GM12878 (cell line): ENCODE data around the gene MYO18B. TPM values are rescaled to one million over a fixed set of nuclear protein-coding genes. Genes with fewer than 3 reads are reported as not detected.
A peak's percentile ranks its signal among the peaks of the same experiment; 100 is the strongest.

Source experiments
- ATAC-seq: fragments of 200-7000 bp; cut with Tn5 transposase; 3 replicates; pipeline ENCODE4 v1.9.1; 2020; ENCODE audit warnings: mild to moderate bottlenecking, moderate library complexity
- BruUV-seq: library from RNA; stranded (reverse); fragments of 400-500 nt; replicated peaks from 2 replicates; lab custom pipeline; 2021; lab: Mats Ljungman, UMichigan
- CTCF ChIA-PET: fragments of 300-600 bp; sonication (Branson Sonifier 250); formaldehyde crosslinking; extraction: SDS; loops from one replicate; lab custom pipeline; 2021; ENCODE audit warnings: inconsistent platforms; lab: Yijun Ruan, JAX
- POLR2A ChIA-PET: fragments of 350-600 bp; formaldehyde crosslinking; extraction: SDS; loops from one replicate; lab custom pipeline; 2021; ENCODE audit warnings: inconsistent platforms; lab: Charles Lee
- RAD21 ChIA-PET: fragments of 300-600 bp; sonication (Branson Sonifier 250); formaldehyde crosslinking; loops from one replicate; lab custom pipeline; 2023; ENCODE audit warnings: antibody characterized with exemption; ENCODE audit not compliant: unreplicated experiment; lab: Charles Lee
- SMC1A ChIA-PET: fragments of 300-600 bp; sonication (Branson Sonifier 250); formaldehyde crosslinking; loops from one replicate; lab custom pipeline; 2023; ENCODE audit not compliant: unreplicated experiment, uncharacterized antibody; lab: Charles Lee
- DNase-seq: peaks from one replicate; pipeline ENCODE4 v3.0.0-alpha.2; 2011; ENCODE audit warnings: low read depth, low spot score
- FAIRE-seq: peaks from 3 replicates; lab custom pipeline; 2011; peaks lifted over from hg19 to GRCh38; lab: Jason Lieb, UNC
- H2AFZ ChIP-seq: 2 replicates; pipeline ENCODE4 v1.6.0; 2011; ENCODE audit warnings: low read depth, low read length, control low read depth; ENCODE audit not compliant: control insufficient read depth
- H3K27ac ChIP-seq: 2 replicates; pipeline ENCODE4 v1.5.1; 2011; ENCODE audit warnings: control low read depth; ENCODE audit not compliant: control insufficient read depth, insufficient read depth
- H3K27me3 ChIP-seq, 2 experiments: replicated peaks in 1 of 2; 2 replicates each; pipeline versions ENCODE4 v1.6.0 to v1.6.1; 2011; ENCODE audit warnings: low read length in 1 of 2; ENCODE audit not compliant: control insufficient read depth in 2 of 2, insufficient read depth in 2 of 2
- H3K36me3 ChIP-seq, 2 experiments: 2 replicates each; pipeline ENCODE4 v1.5.1; 2011; ENCODE audit warnings: low read length in 1 of 2; ENCODE audit not compliant: control insufficient read depth in 2 of 2, insufficient read depth in 2 of 2
- H3K4me1 ChIP-seq: 2 replicates; pipeline ENCODE4 v1.6.1; 2011; ENCODE audit warnings: mild to moderate bottlenecking, low read length, moderate library complexity, mixed read lengths; ENCODE audit not compliant: control insufficient read depth, insufficient read depth
- H3K4me2 ChIP-seq: 2 replicates; pipeline ENCODE4 v1.6.0; 2011; ENCODE audit warnings: control low read depth; ENCODE audit not compliant: control insufficient read depth, insufficient read depth
- H3K4me3 ChIP-seq: fragments of 200-600 bp; sonication (generic); 2 replicates; pipeline ENCODE4 v1.5.1; 2016
- H3K79me2 ChIP-seq: 2 replicates; pipeline ENCODE4 v1.6.0; 2011; ENCODE audit warnings: low read length; ENCODE audit not compliant: control insufficient read depth, insufficient read depth
- H3K9ac ChIP-seq: 2 replicates; pipeline ENCODE4 v1.8.0; 2011; ENCODE audit warnings: low read length, control low read depth, mixed read lengths; ENCODE audit not compliant: control insufficient read depth, insufficient read depth
- H3K9me3 ChIP-seq: replicated peaks from 3 replicates; pipeline ENCODE4 v1.5.1; 2011; ENCODE audit warnings: mild to moderate bottlenecking, low read length; ENCODE audit not compliant: control insufficient read depth, insufficient read depth
- H4K20me1 ChIP-seq: 2 replicates; pipeline ENCODE4 v1.6.0; 2011; ENCODE audit not compliant: control insufficient read depth, insufficient read depth
- ASH2L ChIP-seq: fragments of 300-600, 200-600 bp; sonication (generic); IDR thresholded peaks from 2 replicates; pipeline ENCODE4 v1.6.1; 2017; ENCODE audit warnings: low read depth, mild to moderate bottlenecking, borderline replicate concordance
- CBFB ChIP-seq: IDR thresholded peaks from 2 replicates; pipeline ENCODE4 v1.6.1; 2016; ENCODE audit warnings: antibody characterized with exemption, low read depth
- HCFC1 ChIP-seq: fragments of 150-350 bp; IDR thresholded peaks from 2 replicates; pipeline ENCODE4 v1.6.1; 2014; ENCODE audit warnings: low read length
- HDGF ChIP-seq: fragments of 450-650 bp; IDR thresholded peaks from 2 replicates; pipeline ENCODE4 v1.6.1; 2016; ENCODE audit warnings: antibody characterized with exemption
- IKZF2 ChIP-seq, 2 experiments: fragments of 450-650 bp; IDR thresholded peaks; 2 replicates each; pipeline ENCODE4 v1.6.1; 2017; ENCODE audit warnings: mild to moderate bottlenecking in 2 of 2, moderate library complexity in 2 of 2
- MTA3 ChIP-seq: IDR thresholded peaks from 2 replicates; pipeline ENCODE4 v1.6.1; 2012; ENCODE audit warnings: low read length, inconsistent platforms, borderline replicate concordance
- MXI1 ChIP-seq: fragments of 150-350 bp; IDR thresholded peaks from 2 replicates; pipeline ENCODE4 v1.6.1; 2011; ENCODE audit warnings: low read depth, mild to moderate bottlenecking, inconsistent platforms, low read length, improper control_type of control experiment
- NBN ChIP-seq: fragments of 450-650 bp; IDR thresholded peaks from 2 replicates; pipeline ENCODE4 v1.6.1; 2016
- POLR2A ChIP-seq: IDR thresholded peaks from 2 replicates; pipeline ENCODE4 v1.6.1; 2011; ENCODE audit warnings: low read depth, mild to moderate bottlenecking, low read length
- RFX5 ChIP-seq: IDR thresholded peaks from 2 replicates; pipeline ENCODE4 v1.6.1; 2011; ENCODE audit warnings: low read depth, low read length, improper control_type of control experiment
- RUNX3 ChIP-seq: IDR thresholded peaks from 2 replicates; pipeline ENCODE4 v1.6.1; 2012; ENCODE audit warnings: low read length, inconsistent platforms
- SMAD1 ChIP-seq: fragments of 450-650 bp; IDR thresholded peaks from 2 replicates; pipeline ENCODE4 v1.6.1; 2018; ENCODE audit warnings: mild to moderate bottlenecking, low read depth; ENCODE audit not compliant: partially characterized antibody
- SMARCA5 ChIP-seq: fragments of 450-650 bp; IDR thresholded peaks from 2 replicates; pipeline ENCODE4 v1.6.1; 2017; ENCODE audit warnings: mild to moderate bottlenecking
- SPI1 ChIP-seq: IDR thresholded peaks from 2 replicates; pipeline ENCODE4 v1.6.1; 2011; ENCODE audit warnings: low read depth, mild to moderate bottlenecking, low read length, moderate library complexity, borderline replicate concordance; ENCODE audit not compliant: insufficient read depth
- SRF ChIP-seq, 2 experiments: IDR thresholded peaks; 2 replicates each; pipeline ENCODE4 v1.6.1; 2011; ENCODE audit warnings: low read depth in 2 of 2, low read length in 2 of 2, mild to moderate bottlenecking in 1 of 2, moderate library complexity in 1 of 2
- STAT1 ChIP-seq: fragments of 450-650 bp; conservative IDR thresholded peaks from 2 replicates; pipeline ENCODE4 v1.6.1; 2014; ENCODE audit warnings: antibody characterized with exemption, mild to moderate bottlenecking
- YBX1 ChIP-seq: fragments of 450-650 bp; IDR thresholded peaks from 2 replicates; pipeline ENCODE4 v1.6.1; 2016; ENCODE audit warnings: antibody characterized with exemption
- WGBS: methylation state at CpG from one replicate; pipeline ENCODE4 v1.1.6; 2016; ENCODE audit warnings: low lambda C conversion rate; ENCODE audit not compliant: insufficient replicate concordance, insufficient coverage; ENCODE audit errors: missing lambda C conversion rate; 5-methylcytosine and 5-hydroxymethylcytosine counted together
- in situ Hi-C: fragments of 300-500 bp; cut with MboI; formaldehyde crosslinking; loops from 9 replicates; pipeline ENCODE4 v1.14.3; 2018; ENCODE audit warnings: mixed read lengths
- intact Hi-C: fragments of 100-400 bp; cut with micrococcal nuclease; formaldehyde crosslinking; loops from one replicate; pipeline ENCODE4 v1.14.2; 2022; ENCODE audit not compliant: unreplicated experiment
- polyA plus RNA-seq, 11 experiments: library from polyadenylated mRNA; depleted of rRNA in 4 of 11; unstranded in 6 of 11; stranded (reverse) in 5 of 11; fragments of >200 nt; fragmentation: Nextera tagmentation in 4 of 11; fragmentation: Illumina TruSeq in 1 of 11; extraction: Ambion mirVana in 4 of 11; extraction: Trizol in 1 of 11; gene quantifications; 1 replicate in 1 of 11; 2 replicates in 10 of 11; pipeline versions ENCODE4 v1.2.1 to v1.2.3, GENCODE V29; 2011 to 2016; ENCODE audit warnings: inconsistent platforms in 2 of 11, missing spikeins in 2 of 11, low read depth in 1 of 11
- total RNA-seq, 4 experiments: library from RNA; depleted of rRNA in 3 of 4; stranded (reverse); fragments of >200 nt in 3 of 4; fragmentation: Illumina TruSeq in 1 of 4; extraction: Trizol in 1 of 4; gene quantifications; 2 replicates each; pipeline versions ENCODE4 v1.2.1 to v1.2.3, GENCODE V29; 2013 to 2021
- TF ChIP-seq, protein P1 (sequence below): IDR thresholded peaks from 2 replicates; pipeline ENCODE4 v1.6.1; 2012; ENCODE audit warnings: low read length, inconsistent platforms
- TF ChIP-seq, protein P2 (sequence below): fragments of 450-650 bp; IDR thresholded peaks from 2 replicates; pipeline ENCODE4 v1.6.1; 2017; ENCODE audit warnings: low read depth, mild to moderate bottlenecking, moderate library complexity
- TF ChIP-seq, protein P3 (sequence below): fragments of 150-350 bp; IDR thresholded peaks from 2 replicates; pipeline ENCODE4 v1.6.1; 2016; ENCODE audit warnings: low read depth, low read length

Gene MYO18B
- total and polyA plus RNA-seq, 10 of the 15 experiments (the other 5 are each of a cell fraction or from before 2014, with no cell fraction given): 0.05 to 2.1 (median 0.51) TPM; not detected in 1

DNA sequence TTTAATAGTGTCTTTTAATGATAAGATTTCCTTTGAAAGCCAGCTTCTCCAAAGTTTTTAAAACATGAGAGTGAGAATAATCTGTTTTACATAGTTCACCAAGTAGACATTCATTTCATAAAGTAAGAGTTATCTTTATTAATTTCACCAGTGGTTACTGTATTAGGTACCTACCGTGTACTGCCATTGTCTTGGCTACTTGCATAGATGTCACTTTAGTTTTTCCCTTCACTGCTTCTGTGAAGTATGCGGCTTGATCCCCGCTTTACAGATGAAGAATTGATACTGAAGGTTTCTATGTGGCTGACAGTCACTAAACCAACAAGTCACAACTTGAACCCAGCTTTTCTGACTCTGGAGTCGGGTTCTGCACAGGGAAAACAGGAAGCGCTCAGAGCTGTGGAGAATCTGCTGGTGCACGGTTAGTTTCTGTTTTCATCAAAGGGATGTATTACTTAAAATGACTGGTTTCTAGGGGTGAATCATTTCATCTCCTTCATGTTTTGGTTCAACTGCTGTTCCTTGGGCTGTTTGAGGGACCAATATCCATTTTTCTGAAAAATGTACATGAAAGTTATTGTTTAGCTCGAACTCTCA lies 39.3 kb upstream of the MYO18B start:
- CTCF ChIA-PET: interaction anchor here (0.8 to 4.1 kb wide), 18 partner anchors 9 to 255 kb away, joined by 3 to 88 read pairs (median 4); partner anchors contain the start of gene GRK3
- Histone ChIP-seq H4K20me1 (no peaks in the 10 kb centered on the region), H3K36me3 (peaks cover 4 to 7% of the 10 kb centered on the region in 2 experiments), H3K9me3 (no peaks in the 10 kb centered on the region), H3K4me1 (peaks cover 15% of the 10 kb centered on the region; the same call in 1 of the 2 replicates), H3K79me2 (no peaks in the 10 kb centered on the region), H3K27me3 (no peaks in the 10 kb centered on the region), H3K4me3 (no peak overlapping the region), H3K27ac (peak overlapping the region; percentile 13; the same call in 1 of the 2 replicates), H3K4me2 (peak overlapping the region; percentile 63), H3K9ac (no peak overlapping the region), H2AFZ (peak overlapping the region; percentile 43)
- intact Hi-C loops (loop anchor here (1.0 to 2.0 kb wide), 3 partner anchors 130 to 240 kb away; no protein-coding TSS in a partner anchor), in situ Hi-C loops (loop anchor here (5.0 kb wide), 1 partner anchor 240 kb away; no protein-coding TSS in a partner anchor)
- ATAC-seq (peak; percentile 77), DNase-seq (peak; percentile 32), FAIRE-seq (peak; percentile 70)
- BruUV-seq: no TSS peak
- POLR2A ChIA-PET: interaction anchor here (1.7 kb wide), 1 partner anchor 133 kb away, joined by 4 read pairs; no protein-coding TSS in a partner anchor
- 3% methylated on average over 7 of the region's 7 CpGs for WGBS
- SMC1A ChIA-PET: interaction anchor here (0.7 to 4.0 kb wide), 12 partner anchors 10 to 207 kb away, joined by 3 to 61 read pairs (median 4); no protein-coding TSS in a partner anchor
- RAD21 ChIA-PET: interaction anchor here (1.2 to 6.3 kb wide), 7 partner anchors 48 to 241 kb away, joined by 3 to 57 read pairs (median 5); no protein-coding TSS in a partner anchor
- peak; percentile 83 for TF ChIP-seq SPI1
- no peak for TF ChIP-seq NBN
- peak; percentile 63 to 72 for TF ChIP-seq IKZF2 (IDR thresholded peaks at IDR 0.05)
- TF ChIP-seq HDGF: no peak
- TF ChIP-seq ASH2L: no peak
- no peak for TF ChIP-seq SMARCA5
- no peak for TF ChIP-seq RFX5
- TF ChIP-seq, protein P1, sequence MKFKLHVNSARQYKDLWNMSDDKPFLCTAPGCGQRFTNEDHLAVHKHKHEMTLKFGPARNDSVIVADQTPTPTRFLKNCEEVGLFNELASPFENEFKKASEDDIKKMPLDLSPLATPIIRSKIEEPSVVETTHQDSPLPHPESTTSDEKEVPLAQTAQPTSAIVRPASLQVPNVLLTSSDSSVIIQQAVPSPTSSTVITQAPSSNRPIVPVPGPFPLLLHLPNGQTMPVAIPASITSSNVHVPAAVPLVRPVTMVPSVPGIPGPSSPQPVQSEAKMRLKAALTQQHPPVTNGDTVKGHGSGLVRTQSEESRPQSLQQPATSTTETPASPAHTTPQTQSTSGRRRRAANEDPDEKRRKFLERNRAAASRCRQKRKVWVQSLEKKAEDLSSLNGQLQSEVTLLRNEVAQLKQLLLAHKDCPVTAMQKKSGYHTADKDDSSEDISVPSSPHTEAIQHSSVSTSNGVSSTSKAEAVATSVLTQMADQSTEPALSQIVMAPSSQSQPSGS: no peak; the same call in 1 of the 2 replicates
- no peak for TF ChIP-seq SRF (IDR thresholded peaks at IDR 0.05; ENCODE audit: low read depth in 2 of 2, low read length in 2 of 2)
- TF ChIP-seq POLR2A: no peak
- TF ChIP-seq YBX1: no peak
- TF ChIP-seq, protein P2, sequence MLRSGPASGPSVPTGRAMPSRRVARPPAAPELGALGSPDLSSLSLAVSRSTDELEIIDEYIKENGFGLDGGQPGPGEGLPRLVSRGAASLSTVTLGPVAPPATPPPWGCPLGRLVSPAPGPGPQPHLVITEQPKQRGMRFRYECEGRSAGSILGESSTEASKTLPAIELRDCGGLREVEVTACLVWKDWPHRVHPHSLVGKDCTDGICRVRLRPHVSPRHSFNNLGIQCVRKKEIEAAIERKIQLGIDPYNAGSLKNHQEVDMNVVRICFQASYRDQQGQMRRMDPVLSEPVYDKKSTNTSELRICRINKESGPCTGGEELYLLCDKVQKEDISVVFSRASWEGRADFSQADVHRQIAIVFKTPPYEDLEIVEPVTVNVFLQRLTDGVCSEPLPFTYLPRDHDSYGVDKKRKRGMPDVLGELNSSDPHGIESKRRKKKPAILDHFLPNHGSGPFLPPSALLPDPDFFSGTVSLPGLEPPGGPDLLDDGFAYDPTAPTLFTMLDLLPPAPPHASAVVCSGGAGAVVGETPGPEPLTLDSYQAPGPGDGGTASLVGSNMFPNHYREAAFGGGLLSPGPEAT: 0 out of 2 replicates have a peak, but pooled peaks have one; percentile 20
- no peak for TF ChIP-seq CBFB
- TF ChIP-seq, protein P3, sequence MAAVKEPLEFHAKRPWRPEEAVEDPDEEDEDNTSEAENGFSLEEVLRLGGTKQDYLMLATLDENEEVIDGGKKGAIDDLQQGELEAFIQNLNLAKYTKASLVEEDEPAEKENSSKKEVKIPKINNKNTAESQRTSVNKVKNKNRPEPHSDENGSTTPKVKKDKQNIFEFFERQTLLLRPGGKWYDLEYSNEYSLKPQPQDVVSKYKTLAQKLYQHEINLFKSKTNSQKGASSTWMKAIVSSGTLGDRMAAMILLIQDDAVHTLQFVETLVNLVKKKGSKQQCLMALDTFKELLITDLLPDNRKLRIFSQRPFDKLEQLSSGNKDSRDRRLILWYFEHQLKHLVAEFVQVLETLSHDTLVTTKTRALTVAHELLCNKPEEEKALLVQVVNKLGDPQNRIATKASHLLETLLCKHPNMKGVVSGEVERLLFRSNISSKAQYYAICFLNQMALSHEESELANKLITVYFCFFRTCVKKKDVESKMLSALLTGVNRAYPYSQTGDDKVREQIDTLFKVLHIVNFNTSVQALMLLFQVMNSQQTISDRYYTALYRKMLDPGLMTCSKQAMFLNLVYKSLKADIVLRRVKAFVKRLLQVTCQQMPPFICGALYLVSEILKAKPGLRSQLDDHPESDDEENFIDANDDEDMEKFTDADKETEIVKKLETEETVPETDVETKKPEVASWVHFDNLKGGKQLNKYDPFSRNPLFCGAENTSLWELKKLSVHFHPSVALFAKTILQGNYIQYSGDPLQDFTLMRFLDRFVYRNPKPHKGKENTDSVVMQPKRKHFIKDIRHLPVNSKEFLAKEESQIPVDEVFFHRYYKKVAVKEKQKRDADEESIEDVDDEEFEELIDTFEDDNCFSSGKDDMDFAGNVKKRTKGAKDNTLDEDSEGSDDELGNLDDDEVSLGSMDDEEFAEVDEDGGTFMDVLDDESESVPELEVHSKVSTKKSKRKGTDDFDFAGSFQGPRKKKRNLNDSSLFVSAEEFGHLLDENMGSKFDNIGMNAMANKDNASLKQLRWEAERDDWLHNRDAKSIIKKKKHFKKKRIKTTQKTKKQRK: no peak
- TF ChIP-seq STAT1: no peak
- no peak for TF ChIP-seq MXI1
- no peak for TF ChIP-seq SMAD1
- TF ChIP-seq RUNX3: peak; percentile 27
- no peak for TF ChIP-seq HCFC1
- TF ChIP-seq MTA3: 0 out of 2 replicates have a peak, but pooled peaks have one; percentile 40
